ENCODE measurements around the gene SLC31A1. TPM values are rescaled to one million over a fixed set of nuclear protein-coding genes. Genes with fewer than 3 reads are reported as not detected.

The SLC31A1 gene
- total and polyA plus RNA-seq, 2 of the 8 experiments (the other 6 are each of a cell fraction or from before 2014, with no cell fraction given), result 23.9 to 40.8 TPM

DNA sequence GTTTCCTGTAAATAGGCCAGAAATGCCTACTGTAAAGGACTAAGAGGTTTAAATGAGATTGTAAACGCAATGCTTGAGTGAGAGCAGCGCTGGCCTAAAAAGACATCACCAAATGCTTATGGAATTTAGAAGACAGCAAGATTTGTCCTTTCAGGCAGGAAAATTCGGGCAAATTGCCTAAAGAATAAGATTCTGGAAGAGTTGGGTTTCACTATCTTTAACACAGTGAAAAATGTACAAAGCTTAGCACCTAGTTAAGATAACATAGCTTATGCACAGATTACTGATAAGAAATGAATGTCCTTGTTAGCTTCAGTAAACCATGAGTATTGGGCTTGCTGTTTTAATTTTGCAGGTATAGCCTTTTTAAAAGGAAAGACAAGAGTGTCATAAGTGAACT lies 4.9 kb upstream of the SLC31A1 start:
- Histone ChIP-seq H3K79me2 (ENCODE audit: control insufficient read depth in 1 of 2, insufficient read depth in 2 of 2, low read length in 2 of 2) (peaks cover 3 to 29% of the 10 kb centered on the region in 2 experiments; a peak in 3 of 4 replicates), H3K79me1 (ENCODE audit: low read depth, low read length) (peaks cover 4% of the 10 kb centered on the region; the same call in 1 of the 2 replicates), H2BK20ac (ENCODE audit: low read length) (no peak overlapping the region), H3K4me3 (ENCODE audit: extremely low read depth in 1 of 4, insufficient read depth in 2 of 4, low read depth in 3 of 4, low read length in 4 of 4) (no peak overlapping the region), H2BK5ac (ENCODE audit: low read depth, low read length) (no peak overlapping the region), H2AK5ac (ENCODE audit: low read depth, low read length) (no peak overlapping the region), H3K4me1 (replicated peaks in 1 of 4; ENCODE audit: control insufficient read depth in 3 of 4, insufficient read depth in 4 of 4, low read length in 3 of 4) (peaks cover 0 to 5% (median 0%) of the 10 kb centered on the region in 4 experiments; a peak in 3 of 7 replicates), H2BK120ac (replicated peaks; ENCODE audit: low read depth, low read length) (no peak overlapping the region), H4K5ac (ENCODE audit: insufficient read length, low read depth, low read length) (no peak overlapping the region), H4K20me1 (replicated peaks in 1 of 2; ENCODE audit: control insufficient read depth in 1 of 2, insufficient read depth in 2 of 2, low read length in 2 of 2) (no peaks in the 10 kb centered on the region), H3K56ac (replicated peaks; ENCODE audit: insufficient read length, low read depth, low read length) (no peak overlapping the region), H2AFZ (ENCODE audit: low read length) (no peak overlapping the region), H3K4ac (replicated peaks; ENCODE audit: insufficient read length, low read depth, low read length) (no peak overlapping the region), H3K9me3 (ENCODE audit: insufficient read depth in 2 of 2, low read depth in 1 of 2, low read length in 1 of 2) (no peaks in the 10 kb centered on the region), H3K36me3 (ENCODE audit: control insufficient read depth in 2 of 4, insufficient read depth in 4 of 4, low read length in 3 of 4) (no peaks in the 10 kb centered on the region; a peak in 1 of 8 replicates), H3K18ac (ENCODE audit: extremely low read depth, low read length) (no peak overlapping the region), H3K23ac (ENCODE audit: insufficient read length) (no peak overlapping the region), H4K91ac (replicated peaks; ENCODE audit: insufficient read length, low read length) (no peak overlapping the region), H2BK15ac (ENCODE audit: low read length) (no peak overlapping the region), H3K4me2 (ENCODE audit: insufficient read depth in 1 of 2, low read depth in 2 of 2, low read length in 2 of 2) (no peak overlapping the region), H3K9ac (replicated peaks in 1 of 4; ENCODE audit: extremely low read depth in 1 of 4, low read depth in 3 of 4, low read length in 3 of 4) (no peak overlapping the region), H3K27ac (ENCODE audit: low read depth, low read length) (no peak overlapping the region), H3K27me3 (replicated peaks in 1 of 4; ENCODE audit: control insufficient read depth in 3 of 4, extremely low read depth in 1 of 4, insufficient read depth in 3 of 4, low read length in 3 of 4) (no peaks in the 10 kb centered on the region), H2BK12ac (ENCODE audit: low read depth, low read length) (no peak overlapping the region), H3K14ac (ENCODE audit: insufficient read length) (no peak overlapping the region), H3K23me2 (ENCODE audit: low read depth, low read length) (0 out of 2 replicates have a peak, but pooled peaks cover 7% of the 10 kb centered on the region), H4K8ac (ENCODE audit: extremely low read depth, insufficient read depth, low read length) (no peak overlapping the region)
- WGBS, 2 experiments (ENCODE audit: extremely low coverage in 1 of 2, insufficient coverage in 1 of 2, insufficient read length in 1 of 2, insufficient replicate concordance in 2 of 2, low coverage in 1 of 2, low lambda C conversion rate in 2 of 2, missing lambda C conversion rate in 1 of 2), result 86% methylated on average over 3 of the region's 3 CpGs; no CpG with 5 or more reads in 1 of the 2 experiments
- ChIA-PET CTCF (ENCODE audit: partially characterized antibody) (no interaction called here), POLR2A (ENCODE audit: partially characterized antibody) (no interaction called here)
- DNase-seq (ENCODE audit: low read depth in 1 of 2, low spot score in 2 of 2), result no peak
- no peak for TF ChIP-seq BCL11A (IDR thresholded peaks at IDR 0.05; ENCODE audit: low read depth in 2 of 2, low read length in 2 of 2)
- TF ChIP-seq KDM1A (IDR thresholded peaks at IDR 0.05; ENCODE audit: borderline replicate concordance, low read length), result no peak
- no peak for TF ChIP-seq RAD21 (IDR thresholded peaks at IDR 0.05 in 1 of 2, conservative IDR thresholded peaks at IDR 0.05 in 1 of 2; ENCODE audit: low read depth in 2 of 2, low read length in 2 of 2)
- no peak for TF ChIP-seq EZH2 (IDR thresholded peaks at IDR 0.05; ENCODE audit: low read depth, low read length, severe bottlenecking)
- TF ChIP-seq SP2 (IDR thresholded peaks at IDR 0.05; ENCODE audit: low read length), result no peak
- no peak for TF ChIP-seq SIRT6 (IDR thresholded peaks at IDR 0.05; ENCODE audit: low read length)
- TF ChIP-seq SP4 (IDR thresholded peaks at IDR 0.05; ENCODE audit: low read length), result no peak
- TF ChIP-seq, protein P1, sequence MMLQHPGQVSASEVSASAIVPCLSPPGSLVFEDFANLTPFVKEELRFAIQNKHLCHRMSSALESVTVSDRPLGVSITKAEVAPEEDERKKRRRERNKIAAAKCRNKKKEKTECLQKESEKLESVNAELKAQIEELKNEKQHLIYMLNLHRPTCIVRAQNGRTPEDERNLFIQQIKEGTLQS (IDR thresholded peaks at IDR 0.05; ENCODE audit: insufficient read depth, low read depth, low read length), result no peak
- no peak for FAIRE-seq
